GM12878 (cell line): ENCODE results near the gene SYK. TPM values are rescaled to one million over a fixed set of nuclear protein-coding genes. Genes with fewer than 3 reads are reported as not detected.

ENCODE experiments used
- ATAC-seq: fragments of 200-7000 bp; cut with Tn5 transposase; 3 replicates; pipeline ENCODE4 v1.9.1; 2020; ENCODE audit warnings: mild to moderate bottlenecking, moderate library complexity
- BruUV-seq: library from RNA; stranded (reverse); fragments of 400-500 nt; replicated peaks from 2 replicates; lab custom pipeline; 2021; lab: Mats Ljungman, UMichigan
- CTCF ChIA-PET: fragments of 300-600 bp; sonication (Branson Sonifier 250); formaldehyde crosslinking; extraction: SDS; loops from one replicate; lab custom pipeline; 2021; ENCODE audit warnings: inconsistent platforms; lab: Yijun Ruan, JAX
- POLR2A ChIA-PET: fragments of 350-600 bp; formaldehyde crosslinking; extraction: SDS; loops from one replicate; lab custom pipeline; 2021; ENCODE audit warnings: inconsistent platforms; lab: Charles Lee
- RAD21 ChIA-PET: fragments of 300-600 bp; sonication (Branson Sonifier 250); formaldehyde crosslinking; loops from one replicate; lab custom pipeline; 2023; ENCODE audit warnings: antibody characterized with exemption; ENCODE audit not compliant: unreplicated experiment; lab: Charles Lee
- SMC1A ChIA-PET: fragments of 300-600 bp; sonication (Branson Sonifier 250); formaldehyde crosslinking; loops from one replicate; lab custom pipeline; 2023; ENCODE audit not compliant: unreplicated experiment, uncharacterized antibody; lab: Charles Lee
- DNase-seq: peaks from one replicate; pipeline ENCODE4 v3.0.0-alpha.2; 2011; ENCODE audit warnings: low read depth, low spot score
- FAIRE-seq: peaks from 3 replicates; lab custom pipeline; 2011; peaks lifted over from hg19 to GRCh38; lab: Jason Lieb, UNC
- H2AFZ ChIP-seq: 2 replicates; pipeline ENCODE4 v1.6.0; 2011; ENCODE audit warnings: low read depth, low read length, control low read depth; ENCODE audit not compliant: control insufficient read depth
- H3K27ac ChIP-seq: 2 replicates; pipeline ENCODE4 v1.5.1; 2011; ENCODE audit warnings: control low read depth; ENCODE audit not compliant: control insufficient read depth, insufficient read depth
- H3K27me3 ChIP-seq, 2 experiments: replicated peaks in 1 of 2; 2 replicates each; pipeline versions ENCODE4 v1.6.0 to v1.6.1; 2011; ENCODE audit warnings: low read length in 1 of 2; ENCODE audit not compliant: control insufficient read depth in 2 of 2, insufficient read depth in 2 of 2
- H3K36me3 ChIP-seq, 2 experiments: 2 replicates each; pipeline ENCODE4 v1.5.1; 2011; ENCODE audit warnings: low read length in 1 of 2; ENCODE audit not compliant: control insufficient read depth in 2 of 2, insufficient read depth in 2 of 2
- H3K4me1 ChIP-seq: 2 replicates; pipeline ENCODE4 v1.6.1; 2011; ENCODE audit warnings: mild to moderate bottlenecking, low read length, moderate library complexity, mixed read lengths; ENCODE audit not compliant: control insufficient read depth, insufficient read depth
- H3K4me2 ChIP-seq: 2 replicates; pipeline ENCODE4 v1.6.0; 2011; ENCODE audit warnings: control low read depth; ENCODE audit not compliant: control insufficient read depth, insufficient read depth
- H3K4me3 ChIP-seq: fragments of 200-600 bp; sonication (generic); 2 replicates; pipeline ENCODE4 v1.5.1; 2016
- H3K79me2 ChIP-seq: 2 replicates; pipeline ENCODE4 v1.6.0; 2011; ENCODE audit warnings: low read length; ENCODE audit not compliant: control insufficient read depth, insufficient read depth
- H3K9ac ChIP-seq: 2 replicates; pipeline ENCODE4 v1.8.0; 2011; ENCODE audit warnings: low read length, control low read depth, mixed read lengths; ENCODE audit not compliant: control insufficient read depth, insufficient read depth
- H3K9me3 ChIP-seq: replicated peaks from 3 replicates; pipeline ENCODE4 v1.5.1; 2011; ENCODE audit warnings: mild to moderate bottlenecking, low read length; ENCODE audit not compliant: control insufficient read depth, insufficient read depth
- H4K20me1 ChIP-seq: 2 replicates; pipeline ENCODE4 v1.6.0; 2011; ENCODE audit not compliant: control insufficient read depth, insufficient read depth
- CEBPB ChIP-seq, 2 experiments: fragments of 150-350 bp in 1 of 2; IDR thresholded peaks; 2 replicates each; pipeline ENCODE4 v1.6.1; 2012 to 2014; ENCODE audit warnings: low read depth in 2 of 2, low read length in 2 of 2, borderline replicate concordance in 1 of 2, inconsistent platforms in 1 of 2
- HDAC2 ChIP-seq: fragments of 200-600 bp; sonication (generic); IDR thresholded peaks from 2 replicates; pipeline ENCODE4 v1.6.1; 2017
- LARP7 ChIP-seq: fragments of 450-650 bp; IDR thresholded peaks from 2 replicates; pipeline ENCODE4 v1.6.1; 2017; ENCODE audit warnings: mild to moderate bottlenecking
- MEF2A ChIP-seq: IDR thresholded peaks from 2 replicates; pipeline ENCODE4 v1.6.1; 2011; ENCODE audit warnings: low read depth, mild to moderate bottlenecking, low read length, moderate library complexity; ENCODE audit not compliant: insufficient read depth
- NFYA ChIP-seq: IDR thresholded peaks from 2 replicates; pipeline ENCODE4 v1.6.1; 2011; ENCODE audit warnings: low read depth, mild to moderate bottlenecking, low read length, improper control_type of control experiment, borderline replicate concordance
- PAX8 ChIP-seq: fragments of 450-650 bp; IDR thresholded peaks from 2 replicates; pipeline ENCODE4 v1.6.1; 2017; ENCODE audit warnings: mild to moderate bottlenecking, moderate library complexity
- POLR2A ChIP-seq: IDR thresholded peaks from 2 replicates; pipeline ENCODE4 v1.6.1; 2011; ENCODE audit warnings: low read depth, mild to moderate bottlenecking, low read length
- SMC3 ChIP-seq: IDR thresholded peaks from 2 replicates; pipeline ENCODE4 v1.6.1; 2011; ENCODE audit warnings: low read length, improper control_type of control experiment, borderline replicate concordance
- SREBF1 ChIP-seq: IDR thresholded peaks from 2 replicates; pipeline ENCODE4 v1.6.1; 2012; ENCODE audit warnings: mild to moderate bottlenecking, low read length
- SRF ChIP-seq, 2 experiments: IDR thresholded peaks; 2 replicates each; pipeline ENCODE4 v1.6.1; 2011; ENCODE audit warnings: low read depth in 2 of 2, low read length in 2 of 2, mild to moderate bottlenecking in 1 of 2, moderate library complexity in 1 of 2
- TBL1XR1 ChIP-seq: IDR thresholded peaks from 2 replicates; pipeline ENCODE4 v1.6.1; 2012; ENCODE audit warnings: low read depth, low read length, improper control_type of control experiment
- WGBS: methylation state at CpG from one replicate; pipeline ENCODE4 v1.1.6; 2016; ENCODE audit warnings: low lambda C conversion rate; ENCODE audit not compliant: insufficient replicate concordance, insufficient coverage; ENCODE audit errors: missing lambda C conversion rate; 5-methylcytosine and 5-hydroxymethylcytosine counted together
- in situ Hi-C: fragments of 300-500 bp; cut with MboI; formaldehyde crosslinking; loops from 9 replicates; pipeline ENCODE4 v1.14.3; 2018; ENCODE audit warnings: mixed read lengths
- intact Hi-C: fragments of 100-400 bp; cut with micrococcal nuclease; formaldehyde crosslinking; loops from one replicate; pipeline ENCODE4 v1.14.2; 2022; ENCODE audit not compliant: unreplicated experiment
- polyA plus RNA-seq, 11 experiments: library from polyadenylated mRNA; depleted of rRNA in 4 of 11; unstranded in 6 of 11; stranded (reverse) in 5 of 11; fragments of >200 nt; fragmentation: Nextera tagmentation in 4 of 11; fragmentation: Illumina TruSeq in 1 of 11; extraction: Ambion mirVana in 4 of 11; extraction: Trizol in 1 of 11; gene quantifications; 1 replicate in 1 of 11; 2 replicates in 10 of 11; pipeline versions ENCODE4 v1.2.1 to v1.2.3, GENCODE V29; 2011 to 2016; ENCODE audit warnings: inconsistent platforms in 2 of 11, missing spikeins in 2 of 11, low read depth in 1 of 11
- total RNA-seq, 4 experiments: library from RNA; depleted of rRNA in 3 of 4; stranded (reverse); fragments of >200 nt in 3 of 4; fragmentation: Illumina TruSeq in 1 of 4; extraction: Trizol in 1 of 4; gene quantifications; 2 replicates each; pipeline versions ENCODE4 v1.2.1 to v1.2.3, GENCODE V29; 2013 to 2021
- TF ChIP-seq, protein P1 (sequence below): fragments of 450-650 bp; IDR thresholded peaks from 2 replicates; pipeline ENCODE4 v1.6.1; 2016; ENCODE audit warnings: mild to moderate bottlenecking
- TF ChIP-seq, protein P2 (sequence below): IDR thresholded peaks from 2 replicates; pipeline ENCODE4 v1.6.1; 2012; ENCODE audit warnings: low read length, inconsistent platforms
- TF ChIP-seq, protein P3 (sequence below): fragments of 450-650 bp; IDR thresholded peaks from 2 replicates; pipeline ENCODE4 v1.6.1; 2014; ENCODE audit warnings: mild to moderate bottlenecking
- TF ChIP-seq, protein P4 (sequence below): fragments of 450-650 bp; IDR thresholded peaks from 2 replicates; pipeline ENCODE4 v1.6.1; 2018; ENCODE audit warnings: mild to moderate bottlenecking, low read depth, moderate library complexity; ENCODE audit not compliant: partially characterized antibody
- TF ChIP-seq, protein P5 (sequence below): fragments of 450-650 bp; IDR thresholded peaks from 2 replicates; pipeline ENCODE4 v1.6.1; 2017; ENCODE audit warnings: borderline replicate concordance

The SYK gene
- total and polyA plus RNA-seq, 10 of the 15 experiments (the other 5 are each of a cell fraction or from before 2014, with no cell fraction given), result 6.5 to 135 (median 68.8) TPM

DNA sequence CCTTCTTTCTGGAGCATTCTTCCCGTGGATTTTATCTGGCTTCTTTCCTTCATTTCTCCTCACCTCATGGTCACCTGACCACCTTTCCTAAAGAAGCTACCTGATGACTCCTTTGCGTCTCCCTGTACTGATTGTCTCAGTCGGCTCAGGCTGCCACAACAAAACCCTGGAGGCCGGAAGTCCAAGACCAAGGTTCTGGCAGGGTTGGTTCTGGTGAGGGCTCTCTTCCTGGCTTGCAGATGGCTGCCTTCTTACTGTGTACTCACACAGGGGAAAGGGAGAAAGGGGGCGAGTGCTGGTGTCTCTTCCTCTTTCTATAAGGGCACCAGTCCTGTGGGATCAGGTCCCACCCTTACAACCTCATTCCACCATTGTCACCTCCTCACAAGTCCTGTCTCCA is 140.0 kb downstream of the SYK start:
- BruUV-seq, result no TSS peak
- ChIA-PET CTCF (interaction anchor here (1.7 kb wide), 1 partner anchor 26 kb away, joined by 6 read pairs; no protein-coding TSS in a partner anchor), RAD21 (interaction anchor here (1.8 kb wide), 1 partner anchor 26 kb away, joined by 7 read pairs; no protein-coding TSS in a partner anchor), SMC1A (no interaction called here), POLR2A (no interaction called here)
- DNase-seq (no peak), ATAC-seq (no peak), FAIRE-seq (no peak)
- peaks cover 10% of the 10 kb centered on the region for H3K4me1 ChIP-seq
- intact Hi-C loops (no loop called here), in situ Hi-C loops (no loop called here)
- WGBS, result 33% methylated on average over 5 of the region's 5 CpGs
- H3K9ac ChIP-seq, result no peak overlapping the region
- no peak overlapping the region for H3K4me2 ChIP-seq
- no peaks in the 10 kb centered on the region for H3K79me2 ChIP-seq
- peaks cover 0 to 6% of the 10 kb centered on the region in 2 experiments; a peak in 3 of 4 replicates for H3K27me3 ChIP-seq
- no peak overlapping the region for H3K4me3 ChIP-seq
- no peak overlapping the region for H2AFZ ChIP-seq
- H3K36me3 ChIP-seq, result no peaks in the 10 kb centered on the region
- H3K9me3 ChIP-seq, result peaks cover 7% of the 10 kb centered on the region; the same call in 2 of the 3 replicates
- no peaks in the 10 kb centered on the region for H4K20me1 ChIP-seq
- H3K27ac ChIP-seq, result no peak overlapping the region
- TF ChIP-seq, protein P1, sequence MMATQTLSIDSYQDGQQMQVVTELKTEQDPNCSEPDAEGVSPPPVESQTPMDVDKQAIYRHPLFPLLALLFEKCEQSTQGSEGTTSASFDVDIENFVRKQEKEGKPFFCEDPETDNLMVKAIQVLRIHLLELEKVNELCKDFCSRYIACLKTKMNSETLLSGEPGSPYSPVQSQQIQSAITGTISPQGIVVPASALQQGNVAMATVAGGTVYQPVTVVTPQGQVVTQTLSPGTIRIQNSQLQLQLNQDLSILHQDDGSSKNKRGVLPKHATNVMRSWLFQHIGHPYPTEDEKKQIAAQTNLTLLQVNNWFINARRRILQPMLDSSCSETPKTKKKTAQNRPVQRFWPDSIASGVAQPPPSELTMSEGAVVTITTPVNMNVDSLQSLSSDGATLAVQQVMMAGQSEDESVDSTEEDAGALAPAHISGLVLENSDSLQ, result no peak
- no peak for TF ChIP-seq TBL1XR1
- no peak for TF ChIP-seq HDAC2
- no peak for TF ChIP-seq MEF2A
- TF ChIP-seq SMC3, result no peak
- no peak for TF ChIP-seq PAX8
- no peak for TF ChIP-seq CEBPB (IDR thresholded peaks at IDR 0.05; ENCODE audit: borderline replicate concordance in 1 of 2, low read depth in 2 of 2, low read length in 2 of 2)
- no peak for TF ChIP-seq SREBF1
- no peak for TF ChIP-seq SRF (IDR thresholded peaks at IDR 0.05; ENCODE audit: low read depth in 2 of 2, low read length in 2 of 2)
- no peak for TF ChIP-seq LARP7
- TF ChIP-seq NFYA, result no peak
- TF ChIP-seq, protein P2, sequence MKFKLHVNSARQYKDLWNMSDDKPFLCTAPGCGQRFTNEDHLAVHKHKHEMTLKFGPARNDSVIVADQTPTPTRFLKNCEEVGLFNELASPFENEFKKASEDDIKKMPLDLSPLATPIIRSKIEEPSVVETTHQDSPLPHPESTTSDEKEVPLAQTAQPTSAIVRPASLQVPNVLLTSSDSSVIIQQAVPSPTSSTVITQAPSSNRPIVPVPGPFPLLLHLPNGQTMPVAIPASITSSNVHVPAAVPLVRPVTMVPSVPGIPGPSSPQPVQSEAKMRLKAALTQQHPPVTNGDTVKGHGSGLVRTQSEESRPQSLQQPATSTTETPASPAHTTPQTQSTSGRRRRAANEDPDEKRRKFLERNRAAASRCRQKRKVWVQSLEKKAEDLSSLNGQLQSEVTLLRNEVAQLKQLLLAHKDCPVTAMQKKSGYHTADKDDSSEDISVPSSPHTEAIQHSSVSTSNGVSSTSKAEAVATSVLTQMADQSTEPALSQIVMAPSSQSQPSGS, result no peak
- TF ChIP-seq, protein P3, sequence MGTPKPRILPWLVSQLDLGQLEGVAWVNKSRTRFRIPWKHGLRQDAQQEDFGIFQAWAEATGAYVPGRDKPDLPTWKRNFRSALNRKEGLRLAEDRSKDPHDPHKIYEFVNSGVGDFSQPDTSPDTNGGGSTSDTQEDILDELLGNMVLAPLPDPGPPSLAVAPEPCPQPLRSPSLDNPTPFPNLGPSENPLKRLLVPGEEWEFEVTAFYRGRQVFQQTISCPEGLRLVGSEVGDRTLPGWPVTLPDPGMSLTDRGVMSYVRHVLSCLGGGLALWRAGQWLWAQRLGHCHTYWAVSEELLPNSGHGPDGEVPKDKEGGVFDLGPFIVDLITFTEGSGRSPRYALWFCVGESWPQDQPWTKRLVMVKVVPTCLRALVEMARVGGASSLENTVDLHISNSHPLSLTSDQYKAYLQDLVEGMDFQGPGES, result no peak
- TF ChIP-seq, protein P4, sequence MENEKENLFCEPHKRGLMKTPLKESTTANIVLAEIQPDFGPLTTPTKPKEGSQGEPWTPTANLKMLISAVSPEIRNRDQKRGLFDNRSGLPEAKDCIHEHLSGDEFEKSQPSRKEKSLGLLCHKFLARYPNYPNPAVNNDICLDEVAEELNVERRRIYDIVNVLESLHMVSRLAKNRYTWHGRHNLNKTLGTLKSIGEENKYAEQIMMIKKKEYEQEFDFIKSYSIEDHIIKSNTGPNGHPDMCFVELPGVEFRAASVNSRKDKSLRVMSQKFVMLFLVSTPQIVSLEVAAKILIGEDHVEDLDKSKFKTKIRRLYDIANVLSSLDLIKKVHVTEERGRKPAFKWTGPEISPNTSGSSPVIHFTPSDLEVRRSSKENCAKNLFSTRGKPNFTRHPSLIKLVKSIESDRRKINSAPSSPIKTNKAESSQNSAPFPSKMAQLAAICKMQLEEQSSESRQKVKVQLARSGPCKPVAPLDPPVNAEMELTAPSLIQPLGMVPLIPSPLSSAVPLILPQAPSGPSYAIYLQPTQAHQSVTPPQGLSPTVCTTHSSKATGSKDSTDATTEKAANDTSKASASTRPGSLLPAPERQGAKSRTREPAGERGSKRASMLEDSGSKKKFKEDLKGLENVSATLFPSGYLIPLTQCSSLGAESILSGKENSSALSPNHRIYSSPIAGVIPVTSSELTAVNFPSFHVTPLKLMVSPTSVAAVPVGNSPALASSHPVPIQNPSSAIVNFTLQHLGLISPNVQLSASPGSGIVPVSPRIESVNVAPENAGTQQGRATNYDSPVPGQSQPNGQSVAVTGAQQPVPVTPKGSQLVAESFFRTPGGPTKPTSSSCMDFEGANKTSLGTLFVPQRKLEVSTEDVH, result no peak
- TF ChIP-seq, protein P5, sequence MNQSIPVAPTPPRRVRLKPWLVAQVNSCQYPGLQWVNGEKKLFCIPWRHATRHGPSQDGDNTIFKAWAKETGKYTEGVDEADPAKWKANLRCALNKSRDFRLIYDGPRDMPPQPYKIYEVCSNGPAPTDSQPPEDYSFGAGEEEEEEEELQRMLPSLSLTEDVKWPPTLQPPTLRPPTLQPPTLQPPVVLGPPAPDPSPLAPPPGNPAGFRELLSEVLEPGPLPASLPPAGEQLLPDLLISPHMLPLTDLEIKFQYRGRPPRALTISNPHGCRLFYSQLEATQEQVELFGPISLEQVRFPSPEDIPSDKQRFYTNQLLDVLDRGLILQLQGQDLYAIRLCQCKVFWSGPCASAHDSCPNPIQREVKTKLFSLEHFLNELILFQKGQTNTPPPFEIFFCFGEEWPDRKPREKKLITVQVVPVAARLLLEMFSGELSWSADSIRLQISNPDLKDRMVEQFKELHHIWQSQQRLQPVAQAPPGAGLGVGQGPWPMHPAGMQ, result no peak
- no peak for TF ChIP-seq POLR2A
